K562 treated with DMSO at 1 percent for 12 hours (cell line): ENCODE measurements around the gene CYLC2. TPM values are rescaled to one million over a fixed set of nuclear protein-coding genes. Genes with fewer than 3 reads are reported as not detected.

Experiments used
- total RNA-seq: library from RNA; unstranded; fragments of 300-600 nt; gene quantifications from 2 replicates; pipeline ENCODE4 v1.2.3, GENCODE V29; 2022; ENCODE audit not compliant: insufficient read depth

CYLC2 gene, protein sequence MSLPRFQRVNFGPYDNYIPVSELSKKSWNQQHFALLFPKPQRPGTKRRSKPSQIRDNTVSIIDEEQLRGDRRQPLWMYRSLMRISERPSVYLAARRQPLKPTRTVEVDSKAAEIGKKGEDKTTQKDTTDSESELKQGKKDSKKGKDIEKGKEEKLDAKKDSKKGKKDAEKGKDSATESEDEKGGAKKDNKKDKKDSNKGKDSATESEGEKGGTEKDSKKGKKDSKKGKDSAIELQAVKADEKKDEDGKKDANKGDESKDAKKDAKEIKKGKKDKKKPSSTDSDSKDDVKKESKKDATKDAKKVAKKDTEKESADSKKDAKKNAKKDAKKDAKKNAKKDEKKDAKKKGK
- not detected in 2 replicates for total RNA-seq

DNA sequence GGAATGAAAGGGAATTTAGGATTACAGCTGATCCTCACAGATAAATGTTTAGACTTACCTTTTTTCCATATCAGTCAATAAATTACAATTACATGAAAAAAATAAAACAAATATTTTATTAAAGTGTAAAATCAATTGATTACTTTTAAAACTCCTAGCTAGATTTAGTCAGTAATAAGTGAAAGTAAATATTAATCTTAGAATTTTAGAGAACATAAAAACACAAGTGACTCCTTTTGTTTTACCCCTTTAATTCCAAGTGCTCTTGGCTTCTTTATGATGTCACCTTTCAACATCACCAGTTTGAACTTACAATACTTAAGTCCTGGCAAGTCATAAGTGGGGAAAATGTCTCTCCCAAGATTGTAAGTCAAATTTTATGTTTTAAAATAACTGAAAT is at the start of gene CYLC2:
Gene CYLC2 (plus strand): TSS at position 301 of the 400 bp plus-strand sequence. CDS start 48 bp downstream, at position 349.

